GM18505 (cell line): ENCODE results near the gene FOXN3.
A peak's percentile ranks its signal among the peaks of the same experiment; 100 is the strongest.

Experiments
- ATAC-seq: cut with Tn5 transposase; IDR thresholded peaks from one replicate; pipeline ENCODE4 v1.9.1; 2021; ENCODE audit not compliant: unreplicated experiment
- POLR2A ChIP-seq: IDR thresholded peaks from 4 replicates; pipeline ENCODE4 v1.6.1; 2011; ENCODE audit warnings: borderline replicate concordance; ENCODE audit not compliant: insufficient read depth, insufficient read length; ENCODE audit errors: extremely low read depth

The FOXN3 gene

GRCh38 chr14:89424241-89424640 is 7.2 kb upstream of the FOXN3 start:
- no peak for TF ChIP-seq POLR2A
- ATAC-seq = no peak

GRCh38 chr14:89422952-89423345 is 5.9 kb upstream of the FOXN3 start:
- no peak for TF ChIP-seq POLR2A
- ATAC-seq = no peak

- TF ChIP-seq POLR2A = no peak
- no peak for ATAC-seq
Observed at GRCh38 chr14:89422181-89422951, 5.3 kb upstream of the FOXN3 start.

GRCh38 chr14:89420502-89420901 is 3.5 kb upstream of the FOXN3 start:
- no peak for TF ChIP-seq POLR2A
- no peak for ATAC-seq

- no peak for TF ChIP-seq POLR2A
- no peak for ATAC-seq
Observed at GRCh38 chr14:89419973-89420482, 3.0 kb upstream of the FOXN3 start.

- TF ChIP-seq POLR2A = no peak
- ATAC-seq = no peak
Observed at GRCh38 chr14:89418976-89419375, 1.9 kb upstream of the FOXN3 start.

- TF ChIP-seq POLR2A = no peak
- no peak for ATAC-seq
Observed at GRCh38 chr14:89418452-89418851, 1.4 kb upstream of the FOXN3 start.

GRCh38 chr14:89417465-89418225 is 612 bp upstream of the FOXN3 start:
- peak; percentile 37 for TF ChIP-seq POLR2A
- peak; percentile 42 for ATAC-seq

GRCh38 chr14:89416002-89416995 is 734 bp downstream of the FOXN3 start:
- ATAC-seq = peak; percentile 70
- TF ChIP-seq POLR2A = peak; percentile 59

GRCh38 chr14:89415159-89415558 is 1.9 kb downstream of the FOXN3 start:
- no peak for ATAC-seq
- TF ChIP-seq POLR2A = no peak

GRCh38 chr14:89411976-89412375 is 5.1 kb downstream of the FOXN3 start:
- TF ChIP-seq POLR2A = no peak

GRCh38 chr14:89409961-89410360 is 7.1 kb downstream of the FOXN3 start:
- TF ChIP-seq POLR2A = no peak
- no peak for ATAC-seq

More at GRCh38 chr14:89411976-89412375, 5.1 kb downstream of the FOXN3 start:
- no peak for ATAC-seq
